ENCODE data around the gene TENM4. TPM values are rescaled to one million over a fixed set of nuclear protein-coding genes. Genes with fewer than 3 reads are reported as not detected.

Gene TENM4
- polyA plus RNA-seq, 3 donors = 23.2 to 32.9 (median 23.7) TPM

- DNase-seq (ENCODE audit: extremely low read depth in 1 of 11, low read depth in 9 of 11, low spot score in 4 of 11) = no peak
Observed at GRCh38 chr11:78684377-78684776, 756.5 kb downstream of the TENM4 start.

DNA sequence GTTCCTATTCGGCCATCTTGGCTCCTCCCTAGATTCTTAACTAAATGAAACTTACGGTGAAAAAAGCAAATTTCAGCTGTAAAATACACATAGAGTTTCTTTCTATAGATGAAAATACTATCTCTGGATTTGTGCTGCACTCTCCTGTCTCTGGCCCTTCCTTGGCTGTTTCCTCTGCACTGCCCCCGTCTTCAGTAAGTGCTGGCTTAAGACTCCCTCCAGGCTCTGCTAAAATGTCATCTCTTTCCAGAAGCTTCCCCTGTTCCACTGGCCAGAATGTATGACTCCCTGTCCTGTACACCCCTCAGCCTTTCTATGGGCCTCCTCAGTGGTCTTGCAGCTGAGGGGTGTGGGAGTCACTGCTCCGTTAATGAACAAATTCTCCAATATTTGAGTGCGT, 757.1 kb downstream of the TENM4 start:
- no peak for DNase-seq (ENCODE audit: extremely low read depth in 1 of 11, low read depth in 9 of 11, low spot score in 4 of 11)

- DNase-seq (ENCODE audit: extremely low read depth in 1 of 11, low read depth in 9 of 11, low spot score in 4 of 11) = no peak
Observed at GRCh38 chr11:78676026-78676557, 764.7 kb downstream of the TENM4 start.

GRCh38 chr11:78672850-78673620, 767.8 kb downstream of the TENM4 start:
- no peak for DNase-seq (ENCODE audit: extremely low read depth in 1 of 11, low read depth in 9 of 11, low spot score in 4 of 11)

DNA sequence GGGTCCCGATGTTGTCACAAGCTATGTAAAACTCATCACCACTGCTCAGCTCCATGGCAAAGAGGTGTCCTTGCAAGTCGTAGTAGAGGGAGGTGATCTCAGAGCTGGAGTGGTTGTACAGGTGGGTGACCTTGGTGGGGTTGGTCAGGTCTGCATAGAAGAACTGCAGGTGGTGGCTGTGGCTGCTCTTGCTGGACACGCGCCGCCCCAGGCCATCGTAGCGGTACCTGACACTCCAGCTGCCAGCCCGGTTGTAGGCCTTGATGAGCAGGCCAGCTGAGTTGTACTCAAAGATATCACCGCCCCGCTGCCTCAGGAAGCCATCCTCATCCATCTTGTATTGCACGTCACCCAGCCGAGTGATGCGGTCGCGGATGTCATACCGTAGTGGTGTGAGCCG, 771.6 kb downstream of the TENM4 start:
- no peak for DNase-seq (ENCODE audit: extremely low read depth in 1 of 11, low read depth in 9 of 11, low spot score in 4 of 11)

GRCh38 chr11:78667461-78667860, 773.4 kb downstream of the TENM4 start:
- DNase-seq (ENCODE audit: extremely low read depth in 1 of 11, low read depth in 9 of 11, low spot score in 4 of 11) = peak in 5 of 11 donors; percentile 13 to 65 (median 45)

DNA sequence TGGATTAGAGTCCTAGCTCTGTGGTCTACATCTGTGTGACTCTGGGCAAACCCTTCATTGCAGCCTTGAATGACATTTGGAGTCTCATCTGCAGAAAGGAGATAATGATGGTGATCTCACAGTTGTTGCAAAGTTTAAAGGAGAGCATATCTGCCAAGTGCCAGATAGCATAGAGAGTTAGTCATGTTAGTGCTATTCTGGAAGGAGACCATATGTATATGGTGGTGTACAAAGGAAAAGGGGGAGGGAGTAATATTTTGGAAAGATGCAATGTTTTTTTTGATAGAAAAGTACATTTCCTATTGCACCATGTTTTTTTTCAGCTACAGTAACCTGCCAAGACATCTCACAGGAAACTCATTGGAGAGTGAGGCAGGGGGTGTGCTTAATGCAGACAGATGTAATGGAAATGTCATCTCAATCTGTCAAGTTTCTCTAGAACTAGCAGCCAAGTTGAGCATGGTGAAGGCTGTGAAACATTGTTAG, 774.1 kb downstream of the TENM4 start:
- DNase-seq (ENCODE audit: extremely low read depth in 1 of 11, low read depth in 9 of 11, low spot score in 4 of 11) = no peak

- no peak for DNase-seq (ENCODE audit: extremely low read depth in 1 of 11, low read depth in 9 of 11, low spot score in 4 of 11)
Observed at GRCh38 chr11:78664636-78665035, 776.2 kb downstream of the TENM4 start.

DNA sequence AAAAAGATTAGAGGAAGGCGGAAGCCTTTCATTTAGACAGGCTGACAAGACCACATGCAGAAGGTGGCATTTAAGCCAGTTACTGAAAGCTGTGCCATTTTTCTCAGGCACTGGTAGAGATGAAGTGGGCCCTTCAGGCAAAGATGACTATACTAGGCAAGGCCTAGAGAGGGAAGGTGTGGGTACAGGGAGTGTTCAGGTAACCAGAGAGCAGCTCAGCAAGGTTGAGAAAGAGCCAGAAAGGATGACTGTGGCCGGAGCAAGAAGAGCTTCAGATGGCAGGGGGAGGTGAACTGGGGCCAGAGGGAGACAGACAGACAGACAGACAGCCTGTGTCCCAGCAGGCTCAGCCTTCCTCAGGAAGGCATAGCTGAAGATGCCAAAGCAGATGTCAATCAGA, 778.0 kb downstream of the TENM4 start:
- DNase-seq (ENCODE audit: extremely low read depth in 1 of 11, low read depth in 9 of 11, low spot score in 4 of 11) = no peak

DNA sequence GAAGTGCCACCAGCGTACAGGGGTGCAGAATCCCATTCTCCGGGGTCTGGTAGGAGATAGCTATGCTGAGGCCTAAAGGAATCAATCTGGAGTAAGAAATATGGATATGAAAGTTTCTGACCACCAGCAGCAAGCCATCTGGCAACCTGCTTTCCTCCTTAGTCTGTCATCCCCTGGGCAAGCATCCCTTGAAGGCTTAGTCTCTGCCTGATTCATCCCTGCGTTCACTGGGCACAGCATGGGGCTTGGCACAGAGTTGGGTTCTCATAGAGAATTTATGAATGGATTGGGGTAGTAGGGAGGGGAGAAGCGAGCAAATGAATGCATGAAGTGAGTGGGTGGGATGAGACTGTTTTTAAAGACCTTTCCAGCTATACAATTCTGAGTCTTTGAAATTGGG, 780.4 kb downstream of the TENM4 start:
- DNase-seq (ENCODE audit: extremely low read depth in 1 of 11, low read depth in 9 of 11, low spot score in 4 of 11) = no peak

DNA sequence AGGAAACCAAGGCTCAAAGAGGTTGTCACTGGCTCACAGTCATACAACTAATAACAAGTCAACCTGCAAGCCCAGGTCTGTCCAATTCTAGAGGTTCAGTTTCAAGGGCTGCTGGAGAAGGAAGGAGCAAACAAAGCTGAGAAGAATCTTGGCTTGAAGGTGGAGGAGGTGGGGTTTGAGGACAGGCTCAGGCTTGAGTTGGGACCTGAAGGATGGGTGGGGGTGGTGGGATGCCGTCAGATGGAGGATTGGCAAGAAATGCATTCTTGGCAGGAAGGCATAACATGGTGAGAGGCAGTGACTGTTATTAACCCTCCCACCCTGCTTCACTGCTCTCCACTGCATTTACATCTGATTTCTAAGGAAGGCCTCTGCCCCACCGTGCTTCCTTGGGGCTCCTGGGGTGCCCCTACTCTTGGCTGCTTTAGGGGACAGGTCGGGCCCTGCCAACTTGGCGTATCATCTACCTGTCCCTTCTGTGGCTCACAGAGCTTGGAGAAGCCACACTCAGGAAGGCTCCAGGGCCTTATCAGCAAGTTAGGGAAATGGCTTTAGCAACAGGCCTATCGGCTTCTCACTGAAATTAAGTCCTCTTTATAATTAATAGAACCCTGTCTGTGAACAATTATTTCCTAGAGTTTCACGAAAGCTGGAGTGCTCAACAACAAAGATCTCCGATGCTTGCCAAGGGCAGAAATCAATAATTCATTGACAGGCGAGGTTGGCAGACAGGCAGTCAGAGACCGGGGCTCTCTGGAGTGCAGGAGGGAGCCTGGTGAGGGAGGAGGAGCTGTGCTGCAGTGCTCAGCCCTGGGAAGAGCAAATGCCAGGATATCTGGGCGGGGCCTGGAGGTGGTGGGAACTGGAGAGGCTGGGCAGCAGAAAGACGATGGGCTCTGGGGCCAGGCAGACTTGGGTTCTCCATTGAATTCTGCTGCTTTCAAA, 781.2 kb downstream of the TENM4 start:
- DNase-seq (ENCODE audit: extremely low read depth in 1 of 11, low read depth in 9 of 11, low spot score in 4 of 11) = no peak

DNA sequence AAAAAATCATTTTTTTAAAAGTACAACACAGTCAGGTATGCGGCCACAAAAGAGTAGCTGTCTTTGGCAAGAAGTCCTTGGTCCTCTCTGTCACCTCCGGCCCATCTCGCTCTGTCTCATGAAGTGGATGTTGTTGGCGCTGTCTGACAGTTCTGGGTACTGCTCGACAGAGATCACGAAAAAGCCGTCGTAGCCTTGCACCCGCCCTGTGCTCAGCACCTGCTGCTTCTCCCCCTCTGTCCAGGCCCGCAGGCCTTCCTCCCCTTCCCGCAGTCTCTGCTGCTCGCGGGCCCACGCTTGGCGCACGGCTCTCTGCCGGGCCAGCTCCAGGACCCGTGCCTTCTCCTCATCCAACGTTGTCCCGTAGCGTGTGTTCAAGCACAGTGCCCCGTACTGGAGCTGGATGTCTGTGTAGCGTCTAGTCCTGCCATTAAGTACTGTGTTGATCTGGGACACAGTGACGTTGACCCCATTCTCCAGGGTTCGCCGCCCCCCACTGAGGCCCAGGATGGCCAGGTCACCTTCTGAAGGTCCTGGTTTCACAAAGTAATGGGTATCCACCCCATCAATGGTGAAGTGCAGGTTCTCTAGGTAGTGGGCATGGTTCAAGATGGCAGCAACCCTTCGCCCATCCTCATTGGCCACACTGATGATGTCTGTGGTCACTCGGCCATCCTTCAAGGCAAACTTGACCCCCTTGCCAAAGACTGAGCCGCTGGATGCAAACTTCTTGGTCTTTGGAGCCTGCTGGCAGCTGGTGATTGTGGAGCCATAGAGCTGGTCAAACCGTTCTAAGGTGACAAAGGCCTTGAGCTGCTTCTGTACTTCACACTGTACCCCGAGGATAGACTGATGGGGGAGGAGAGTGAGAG, 782.6 kb downstream of the TENM4 start:
- DNase-seq (ENCODE audit: extremely low read depth in 1 of 11, low read depth in 9 of 11, low spot score in 4 of 11) = no peak

- DNase-seq (ENCODE audit: extremely low read depth in 1 of 11, low read depth in 9 of 11, low spot score in 4 of 11) = no peak
Observed at GRCh38 chr11:78657441-78657840, 783.4 kb downstream of the TENM4 start.

- DNase-seq (ENCODE audit: extremely low read depth in 1 of 11, low read depth in 9 of 11, low spot score in 4 of 11) = no peak
Observed at GRCh38 chr11:78656984-78657383, 783.8 kb downstream of the TENM4 start.

- no peak for DNase-seq (ENCODE audit: extremely low read depth in 1 of 11, low read depth in 9 of 11, low spot score in 4 of 11)
Observed at GRCh38 chr11:78656327-78656726, 784.5 kb downstream of the TENM4 start.

- no peak for DNase-seq (ENCODE audit: extremely low read depth in 1 of 11, low read depth in 9 of 11, low spot score in 4 of 11)
Observed at GRCh38 chr11:78655561-78655960, 785.3 kb downstream of the TENM4 start.

- DNase-seq (ENCODE audit: extremely low read depth in 1 of 11, low read depth in 9 of 11, low spot score in 4 of 11) = no peak
Observed at GRCh38 chr11:78654866-78655265, 786.0 kb downstream of the TENM4 start.

DNA sequence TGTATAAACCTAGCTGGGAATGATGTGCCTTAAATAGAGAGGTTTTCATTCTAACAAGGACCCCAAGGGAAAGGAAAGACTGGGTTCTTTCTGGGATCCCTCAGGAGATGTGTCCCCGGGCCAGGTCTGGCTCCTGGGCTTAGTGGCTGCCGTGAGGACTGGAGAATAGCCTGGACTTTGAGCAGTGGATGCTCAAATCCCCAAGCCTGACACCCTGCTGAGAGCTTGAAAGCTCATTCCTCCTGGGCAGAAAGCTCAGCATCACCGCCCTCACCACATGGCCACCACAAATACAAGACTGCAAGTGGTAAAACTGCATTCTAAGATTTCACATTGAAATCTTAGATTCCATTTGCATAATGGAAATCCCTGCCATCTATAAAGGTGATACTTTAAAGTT, 786.8 kb downstream of the TENM4 start:
- DNase-seq (ENCODE audit: extremely low read depth in 1 of 11, low read depth in 9 of 11, low spot score in 4 of 11) = no peak
